Activated gamma-delta T cell treated with Interleukin-2 at 50 U/mL for 16 hours (primary cell): ENCODE data around the gene LIN7B.

Experiments
- DNase-seq: peaks from one replicate; pipeline ENCODE4 v3.0.0-alpha.2; 2020

The LIN7B gene

DNA sequence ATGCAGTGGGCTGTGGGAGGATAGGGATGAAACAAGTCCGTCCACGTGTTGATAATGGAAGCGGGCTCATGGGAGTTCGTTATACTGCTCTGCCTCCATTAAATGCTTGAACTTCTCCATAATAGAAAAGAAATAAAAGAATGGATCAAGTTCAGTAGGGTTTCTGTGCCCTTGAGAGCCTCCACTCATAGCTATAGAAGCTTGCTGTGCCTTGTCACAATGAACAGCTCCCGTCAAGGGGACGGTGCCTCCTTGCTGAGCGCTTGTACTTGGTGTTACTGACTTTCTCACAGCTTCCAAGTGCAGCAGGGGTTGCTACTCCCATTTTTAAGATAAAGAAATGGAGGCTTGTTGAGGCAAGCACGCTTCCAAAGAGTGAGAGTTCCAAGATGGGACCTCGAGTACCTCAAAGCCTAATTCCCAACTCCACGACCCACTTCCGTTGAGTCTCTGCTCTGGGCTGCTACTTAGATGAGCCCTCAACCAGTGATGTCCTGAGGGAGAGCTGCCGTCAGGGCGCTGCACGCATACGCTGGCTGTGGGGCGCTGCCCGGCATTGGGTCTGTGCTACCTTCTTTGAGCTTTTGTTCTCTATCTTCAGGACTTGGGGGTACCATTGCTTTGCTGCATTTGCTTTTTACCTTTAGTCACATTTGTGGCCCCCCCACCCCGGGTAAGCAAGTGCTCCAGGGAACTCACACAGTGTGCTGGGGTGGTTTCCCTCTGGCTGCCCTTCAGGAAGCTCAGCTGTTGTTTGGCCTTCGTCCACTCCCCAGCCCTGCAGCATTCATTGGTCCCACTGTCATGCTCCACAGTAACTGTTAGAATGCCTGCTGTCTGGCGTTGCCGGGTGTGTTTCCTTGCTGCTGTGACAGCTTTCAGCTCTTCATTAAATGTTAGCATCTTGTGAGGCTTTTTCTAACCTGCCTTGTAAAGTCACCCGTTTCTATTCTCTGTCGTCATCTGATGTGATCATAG, 19.4 kb upstream of the LIN7B start:
- DNase-seq = no peak

DNA sequence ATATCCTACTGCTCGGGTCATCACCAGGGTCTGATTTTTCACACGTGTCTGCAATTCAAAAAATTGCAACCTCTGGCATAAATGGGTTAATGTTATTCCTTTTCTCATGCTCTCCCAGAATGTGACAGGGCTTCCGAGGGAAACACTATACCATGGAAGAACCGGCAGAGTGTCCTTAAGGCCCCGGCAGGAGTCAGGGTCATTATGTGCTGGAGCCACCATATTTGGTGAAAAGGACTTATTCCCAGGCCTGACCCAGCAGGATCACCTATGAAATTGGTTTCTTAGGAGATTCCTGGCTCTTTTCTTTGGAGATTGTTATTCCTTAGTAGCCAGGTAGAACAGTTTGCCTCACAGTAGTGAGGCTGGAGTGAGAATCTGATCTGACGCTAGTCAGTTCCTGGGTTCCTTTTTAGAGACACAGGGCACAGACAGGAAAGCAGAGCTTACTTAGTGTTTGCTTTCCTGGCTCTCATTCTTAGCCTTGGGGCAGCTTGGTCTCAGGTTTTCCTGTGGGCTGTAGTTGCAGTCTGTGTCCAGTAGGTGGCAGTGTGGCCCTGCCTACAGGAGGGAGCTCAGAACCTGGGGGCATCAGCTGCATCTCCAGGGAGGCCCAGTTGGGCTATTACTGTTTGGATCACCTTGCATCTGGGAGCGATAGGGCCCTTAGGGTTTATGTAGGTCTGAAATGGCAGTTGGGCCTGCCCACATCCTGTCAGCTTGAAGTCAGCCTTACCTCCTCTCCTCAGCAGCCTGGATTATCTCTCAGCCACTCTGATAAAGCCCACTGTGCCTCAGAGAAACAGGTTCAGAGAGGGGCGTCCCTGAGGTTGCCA, 16.5 kb upstream of the LIN7B start:
- DNase-seq = peak; percentile 70

DNA sequence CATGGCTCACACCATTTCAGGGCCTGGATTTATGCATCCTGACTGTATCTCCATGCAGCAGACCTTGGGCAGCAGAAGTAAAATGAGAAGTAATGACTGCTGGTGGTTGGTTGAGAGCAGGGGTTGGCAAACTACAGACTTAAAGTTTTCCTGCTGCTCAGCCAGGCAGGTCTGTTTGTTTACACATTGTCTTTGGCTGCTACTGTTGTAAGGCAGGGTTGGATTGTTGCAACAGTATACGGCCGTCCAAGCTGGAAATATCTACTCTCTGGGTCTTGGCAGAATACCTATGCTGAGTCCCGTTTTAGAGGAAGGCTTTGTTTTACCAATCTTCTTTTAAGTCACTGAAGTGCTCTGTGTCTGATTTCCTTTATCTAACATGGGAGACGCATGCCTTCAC, 15.4 kb upstream of the LIN7B start:
- DNase-seq = no peak

DNA sequence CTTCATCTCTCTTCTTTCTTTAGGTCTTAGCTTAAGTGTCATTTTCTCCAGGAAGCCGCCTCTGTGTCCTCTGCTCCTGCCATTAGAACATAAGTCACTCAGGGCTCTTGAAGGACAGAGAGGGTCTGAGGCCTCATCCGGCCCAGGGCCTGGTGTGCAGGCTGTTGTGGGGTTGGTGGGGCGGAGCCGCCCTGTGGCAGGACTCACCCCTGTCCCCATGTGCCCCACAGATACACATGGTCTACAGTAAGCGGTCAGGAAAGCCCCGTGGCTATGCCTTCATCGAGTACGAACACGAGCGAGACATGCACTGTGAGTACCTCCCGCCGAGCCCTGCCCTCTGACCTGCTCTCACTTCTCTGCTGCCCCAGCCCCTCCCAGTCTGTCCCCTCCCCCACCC, 13.0 kb upstream of the LIN7B start:
- DNase-seq = no peak

DNA sequence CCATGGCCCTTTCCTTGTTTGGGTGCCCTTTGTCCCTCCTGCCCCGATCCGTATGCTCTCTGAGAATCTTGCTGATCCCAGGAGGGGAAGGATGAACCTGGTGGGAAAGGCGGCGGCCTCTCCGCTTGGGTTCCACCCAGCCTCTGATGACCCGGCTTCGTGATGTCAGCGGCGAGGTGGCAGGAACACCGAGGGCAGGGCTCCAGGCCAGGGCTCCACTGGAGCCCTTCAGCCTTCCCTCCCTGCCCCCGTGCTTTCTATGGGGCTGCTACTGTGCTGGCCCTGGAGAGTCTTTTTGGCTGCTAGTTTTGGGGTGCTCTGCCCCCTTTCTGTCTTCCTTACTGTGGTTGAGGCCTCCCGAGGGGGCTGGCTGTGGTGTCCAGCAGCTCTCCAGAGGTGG, 11.9 kb upstream of the LIN7B start:
- DNase-seq = no peak

DNA sequence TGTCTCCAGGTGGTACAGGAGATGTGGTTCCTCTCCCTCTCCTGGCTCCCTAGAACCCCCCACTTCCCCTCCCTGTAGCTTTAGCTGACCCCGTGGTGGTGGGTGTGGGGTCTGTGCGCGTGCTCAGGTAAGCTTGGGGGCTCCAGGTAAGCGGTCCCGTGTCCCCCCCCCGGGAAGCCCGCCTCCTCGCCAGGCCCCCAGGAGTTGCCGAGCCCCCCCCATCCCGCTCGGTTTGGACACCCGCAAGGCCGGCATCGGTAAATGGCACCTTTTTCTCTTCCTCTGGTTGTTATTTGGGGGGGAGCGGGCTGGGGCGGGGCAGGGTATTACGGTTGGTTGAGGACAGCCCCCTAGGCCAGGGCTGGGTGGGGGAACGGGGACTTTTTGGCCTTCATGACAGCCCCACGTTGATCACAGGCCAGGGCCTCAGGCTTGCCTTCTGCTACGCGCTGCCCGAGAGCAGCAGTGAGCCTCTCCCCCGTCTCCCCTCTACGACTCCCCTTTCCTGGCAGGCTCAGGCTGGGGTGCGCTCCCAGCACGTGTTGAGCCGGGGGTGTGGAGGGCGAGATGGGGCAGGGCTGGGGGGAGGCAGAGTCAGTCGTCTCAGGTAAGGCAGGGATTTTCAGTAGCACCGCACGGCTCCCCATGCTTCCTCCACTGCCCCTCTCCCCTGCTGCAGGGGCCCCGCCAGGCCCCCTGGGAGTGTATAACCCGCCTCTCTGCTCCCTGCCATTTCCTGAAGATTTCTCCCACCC, 10.7 kb upstream of the LIN7B start:
- DNase-seq = no peak

DNA sequence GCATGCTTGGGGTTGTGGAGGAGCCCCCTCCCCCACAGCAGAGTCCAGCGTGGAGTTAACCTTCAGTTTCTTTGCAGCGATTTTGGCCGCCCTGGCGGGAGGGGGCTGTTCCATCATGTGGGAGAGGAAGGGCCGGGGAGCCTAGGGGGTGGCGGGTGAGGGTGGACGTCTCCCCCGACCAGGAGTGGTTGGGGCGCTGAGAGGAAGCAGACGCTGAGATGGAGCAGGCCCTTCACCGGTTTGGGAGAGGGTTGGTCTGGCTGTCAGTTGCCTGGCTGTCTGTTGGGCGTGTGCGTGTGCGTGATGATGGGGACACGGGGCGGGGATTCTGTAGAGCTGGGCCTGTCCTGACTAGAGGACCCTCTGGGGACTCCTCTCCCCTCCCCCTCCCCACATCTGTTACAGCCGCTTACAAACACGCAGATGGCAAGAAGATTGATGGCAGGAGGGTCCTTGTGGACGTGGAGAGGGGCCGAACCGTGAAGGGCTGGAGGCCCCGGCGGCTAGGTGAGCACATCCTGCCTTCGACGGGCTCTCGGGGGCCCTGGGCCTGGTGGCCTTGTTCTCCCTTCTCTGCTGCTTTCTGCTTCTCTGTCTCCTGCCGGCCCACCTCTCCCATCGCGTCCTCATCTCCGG, 9.8 kb upstream of the LIN7B start:
- no peak for DNase-seq

DNA sequence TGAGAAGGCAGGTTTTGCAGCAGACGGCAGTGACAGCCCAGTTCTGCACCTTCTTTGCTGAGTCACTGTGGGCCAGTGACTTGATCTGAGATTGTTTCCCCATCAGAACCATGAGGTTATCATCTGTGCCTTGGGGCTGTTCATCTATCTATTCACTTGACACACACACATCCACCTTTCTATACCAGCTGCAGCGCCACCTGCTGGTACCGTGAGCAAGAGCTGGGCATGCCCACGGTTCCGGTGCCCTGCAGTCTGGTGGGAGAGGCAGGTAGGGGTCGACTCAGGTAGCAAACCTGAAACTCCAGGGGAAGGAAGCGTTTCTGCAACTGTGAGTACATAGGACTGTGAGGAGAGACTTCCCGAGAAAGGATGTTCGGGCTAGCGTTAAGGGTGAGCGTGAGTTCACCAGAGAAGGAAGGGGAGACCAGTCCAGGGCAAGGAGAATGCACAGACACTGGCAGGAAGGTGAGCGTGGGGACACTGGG, 7.5 kb upstream of the LIN7B start:
- peak; percentile 68 for DNase-seq

DNA sequence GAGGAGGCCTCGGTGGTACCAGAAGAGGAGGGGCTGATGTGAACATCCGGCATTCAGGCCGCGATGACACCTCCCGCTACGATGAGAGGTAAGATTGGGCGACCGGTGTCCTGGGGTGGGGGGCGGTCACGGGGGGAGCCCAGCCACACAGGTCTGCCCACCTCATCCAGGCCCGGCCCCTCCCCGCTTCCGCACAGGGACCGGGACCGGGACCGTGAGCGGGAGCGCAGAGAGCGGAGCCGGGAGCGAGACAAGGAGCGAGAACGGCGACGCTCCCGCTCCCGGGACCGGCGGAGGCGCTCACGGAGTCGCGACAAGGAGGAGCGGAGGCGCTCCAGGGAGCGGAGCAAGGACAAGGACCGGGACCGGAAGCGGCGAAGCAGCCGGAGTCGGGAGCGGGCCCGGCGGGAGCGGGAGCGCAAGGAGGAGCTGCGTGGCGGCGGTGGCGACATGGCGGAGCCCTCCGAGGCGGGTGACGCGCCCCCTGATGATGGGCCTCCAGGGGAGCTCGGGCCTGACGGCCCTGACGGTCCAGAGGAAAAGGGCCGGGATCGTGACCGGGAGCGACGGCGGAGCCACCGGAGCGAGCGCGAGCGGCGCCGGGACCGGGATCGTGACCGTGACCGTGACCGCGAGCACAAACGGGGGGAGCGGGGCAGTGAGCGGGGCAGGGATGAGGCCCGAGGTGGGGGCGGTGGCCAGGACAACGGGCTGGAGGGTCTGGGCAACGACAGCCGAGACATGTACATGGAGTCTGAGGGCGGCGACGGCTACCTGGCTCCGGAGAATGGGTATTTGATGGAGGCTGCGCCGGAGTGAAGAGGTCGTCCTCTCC, 6.3 kb upstream of the LIN7B start:
- DNase-seq = no peak

DNA sequence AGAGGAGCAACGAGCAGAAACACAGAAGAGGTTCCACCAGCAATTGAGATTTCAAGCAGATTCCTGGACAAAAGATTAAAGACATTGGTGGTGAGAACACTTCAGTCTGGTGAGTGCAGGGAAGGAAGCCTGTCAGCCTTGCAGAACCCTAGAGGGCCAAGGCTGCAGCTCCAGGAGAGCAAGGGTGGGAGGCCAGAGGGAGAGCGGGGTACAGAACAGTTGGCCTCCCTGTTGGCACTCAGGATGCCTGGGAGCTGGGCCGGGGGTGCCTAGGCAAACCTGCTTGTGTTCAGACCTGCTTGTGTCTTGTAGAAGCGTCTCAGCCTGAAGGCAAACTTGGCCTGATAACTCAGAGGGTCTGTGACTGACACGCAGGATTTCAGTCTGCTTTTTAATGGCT, 5.1 kb upstream of the LIN7B start:
- no peak for DNase-seq

DNA sequence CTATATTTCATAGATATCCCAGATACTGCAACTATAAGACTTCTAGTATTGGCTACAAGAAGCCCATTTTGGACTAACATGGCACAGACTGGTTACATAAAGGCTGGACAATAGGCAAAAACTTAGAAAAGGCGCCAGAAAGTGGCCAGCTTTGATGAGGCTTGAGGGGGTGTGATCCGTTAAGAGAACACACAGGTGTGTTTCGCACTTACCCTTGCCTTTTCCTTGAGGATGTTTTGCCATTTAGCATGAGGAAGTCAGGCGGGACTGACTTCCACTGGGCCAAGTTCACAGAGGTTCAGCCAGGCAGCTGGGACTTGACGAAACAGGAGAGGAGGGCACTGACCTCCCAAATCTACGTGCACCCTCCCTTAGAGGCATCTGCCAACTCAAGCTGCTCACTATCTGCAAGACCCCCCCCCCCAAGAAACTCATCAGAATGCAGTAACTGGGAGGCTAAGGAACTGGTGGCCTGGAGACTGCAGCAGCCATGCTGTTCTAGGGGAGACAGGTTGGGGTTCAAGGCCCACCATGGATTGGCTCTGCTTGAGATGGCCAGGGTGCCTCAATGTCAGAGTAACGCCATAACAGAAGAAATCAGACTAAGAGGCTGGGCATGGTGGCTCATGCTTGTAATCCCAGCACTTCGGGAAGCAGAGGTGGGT, 4.5 kb upstream of the LIN7B start:
- DNase-seq = no peak

DNA sequence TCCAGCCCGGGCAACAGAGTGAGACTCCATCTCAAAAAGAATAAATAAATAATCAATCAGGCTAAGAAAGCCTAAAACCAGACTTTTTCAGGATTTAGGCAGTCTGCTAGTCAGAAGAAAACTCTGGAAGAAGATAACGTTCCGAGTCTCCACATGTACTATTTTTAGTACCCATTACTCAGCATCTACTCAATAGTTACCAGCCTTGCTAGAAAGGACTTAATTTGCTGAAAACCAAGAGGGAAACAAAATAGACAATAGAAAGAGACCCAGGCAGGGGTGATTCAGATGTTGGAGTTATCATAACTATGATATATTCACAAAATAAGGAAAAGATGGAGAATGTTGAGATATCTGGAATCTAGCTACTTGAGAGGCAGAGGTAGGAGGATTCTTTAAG, 3.6 kb upstream of the LIN7B start:
- no peak for DNase-seq

DNA sequence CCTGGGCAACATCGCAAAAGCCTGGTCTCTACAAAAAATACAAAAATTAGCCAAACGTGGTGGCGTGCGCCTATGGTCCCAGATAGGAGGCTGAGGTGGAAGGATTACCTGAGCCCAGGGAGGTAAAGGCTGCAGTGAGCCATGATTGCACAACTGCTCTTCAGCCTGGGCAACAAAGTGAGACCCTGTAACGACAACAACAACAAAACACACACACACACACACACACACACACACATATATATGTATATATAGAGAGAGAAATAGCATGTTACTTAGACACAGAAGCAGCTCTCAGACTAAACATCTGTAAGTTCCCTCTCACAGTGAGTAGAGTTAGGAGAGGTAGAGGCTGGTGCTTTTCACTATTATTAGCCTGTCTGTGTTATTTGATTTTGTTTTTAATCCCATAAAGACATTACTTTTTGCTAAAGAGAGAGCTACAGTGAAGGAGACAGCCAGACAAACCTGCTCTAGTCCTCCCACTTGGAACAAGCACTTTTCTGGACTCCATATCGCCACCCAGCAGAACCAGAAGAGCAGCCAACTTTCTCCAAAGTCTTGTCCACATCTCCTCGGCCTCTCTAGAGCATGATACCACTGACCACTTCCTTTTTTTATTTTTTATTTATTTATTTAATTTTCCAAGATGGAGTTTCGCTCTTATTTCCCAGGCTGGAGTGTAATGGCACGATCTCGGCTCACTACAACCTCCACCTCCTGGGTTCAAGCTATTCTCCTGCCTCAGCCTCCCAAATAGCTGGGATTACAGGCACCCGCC, 2.8 kb upstream of the LIN7B start:
- DNase-seq = no peak

DNA sequence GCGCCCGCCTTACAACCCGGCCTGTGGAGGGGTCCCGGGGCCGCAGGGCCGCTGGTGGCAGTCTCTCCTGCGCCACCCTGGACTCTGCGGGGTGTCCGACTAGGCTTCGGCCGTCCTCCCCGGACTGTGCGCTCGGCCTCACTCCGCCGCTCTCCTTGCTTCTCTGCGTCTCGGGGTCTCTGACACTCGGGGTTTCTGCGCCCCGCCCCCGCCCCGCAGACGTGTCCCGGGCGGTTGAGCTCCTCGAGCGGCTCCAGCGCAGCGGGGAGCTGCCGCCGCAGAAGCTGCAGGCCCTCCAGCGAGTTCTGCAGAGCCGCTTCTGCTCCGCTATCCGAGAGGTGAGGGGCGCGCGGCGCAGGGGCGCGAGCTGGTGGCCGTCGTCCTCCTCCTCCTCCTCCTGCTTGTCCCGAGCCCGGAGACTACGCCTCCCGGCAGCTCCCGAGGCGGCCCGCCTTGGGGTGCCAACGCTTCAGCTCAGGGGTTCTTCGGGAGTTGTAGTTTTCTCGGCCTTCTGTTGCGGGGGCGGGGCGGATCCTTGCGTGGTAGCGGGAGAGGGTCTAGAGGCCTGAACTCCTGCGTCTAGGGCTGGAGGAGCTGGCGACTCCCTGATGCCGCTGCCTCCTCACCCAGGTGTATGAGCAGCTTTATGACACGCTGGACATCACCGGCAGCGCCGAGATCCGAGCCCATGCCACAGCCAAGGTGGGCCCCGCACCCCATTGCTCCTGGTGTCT, 627 bp downstream of the LIN7B start:
- peak; percentile 35 for DNase-seq

DNA sequence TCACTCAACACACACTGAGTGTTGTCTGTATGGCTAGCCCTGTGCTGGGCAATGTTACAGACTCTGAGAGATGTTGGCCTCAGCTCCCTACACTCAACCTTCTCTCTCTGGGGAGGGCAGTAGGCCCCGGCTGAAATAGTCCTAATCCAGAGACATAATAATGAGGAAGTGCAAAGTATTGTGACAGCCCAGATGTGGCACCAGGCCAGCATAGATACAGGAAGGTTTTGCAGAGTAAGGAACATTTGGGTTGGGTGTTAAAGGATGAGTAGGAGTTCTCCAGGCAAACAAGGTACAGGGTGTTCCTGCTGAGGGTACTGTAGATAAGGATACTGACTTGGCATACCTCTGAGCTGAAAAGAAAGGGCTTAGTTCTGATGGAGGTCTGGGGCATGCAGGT, 2.4 kb downstream of the LIN7B start:
- DNase-seq = no peak

DNA sequence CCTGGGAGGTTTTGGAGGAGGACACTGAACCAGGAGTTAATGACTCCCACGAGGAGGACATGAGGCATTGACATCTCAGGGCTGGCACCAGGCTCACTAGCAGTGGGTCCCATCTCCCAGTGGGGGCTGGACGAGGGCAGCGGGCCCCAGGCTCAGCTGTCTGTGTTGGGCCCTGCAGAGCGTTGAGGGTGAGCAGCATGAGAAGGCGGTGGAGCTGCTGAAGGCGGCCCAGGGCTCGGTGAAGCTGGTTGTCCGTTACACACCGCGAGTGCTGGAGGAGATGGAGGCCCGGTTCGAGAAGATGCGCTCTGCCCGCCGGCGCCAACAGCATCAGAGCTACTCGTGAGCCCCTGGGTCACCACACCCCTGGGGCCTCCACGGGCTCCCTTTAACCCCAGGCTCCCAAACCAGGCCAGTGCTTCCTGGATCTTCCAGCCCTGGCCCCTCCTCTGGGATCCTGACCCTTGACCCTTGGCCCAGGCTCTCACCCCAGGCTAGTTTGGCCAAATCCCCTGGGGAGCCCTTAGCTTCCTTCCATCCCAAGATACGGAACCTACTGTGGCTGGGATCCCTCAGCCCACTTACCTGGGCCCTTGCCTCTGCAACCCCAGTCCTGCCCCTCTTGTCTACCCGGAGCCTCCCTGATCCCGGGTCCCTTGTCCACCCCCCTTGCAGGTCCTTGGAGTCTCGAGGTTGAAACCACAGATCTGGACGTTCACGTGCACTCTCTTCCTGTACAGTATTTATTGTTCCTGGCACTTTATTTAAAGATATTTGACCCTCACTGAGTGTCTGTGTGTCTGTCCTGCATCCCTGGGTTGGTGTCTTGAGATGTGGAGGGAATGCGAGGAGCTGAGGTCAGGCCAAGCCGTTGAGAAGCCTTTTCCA, 3.8 kb downstream of the LIN7B start:
- no peak for DNase-seq

DNA sequence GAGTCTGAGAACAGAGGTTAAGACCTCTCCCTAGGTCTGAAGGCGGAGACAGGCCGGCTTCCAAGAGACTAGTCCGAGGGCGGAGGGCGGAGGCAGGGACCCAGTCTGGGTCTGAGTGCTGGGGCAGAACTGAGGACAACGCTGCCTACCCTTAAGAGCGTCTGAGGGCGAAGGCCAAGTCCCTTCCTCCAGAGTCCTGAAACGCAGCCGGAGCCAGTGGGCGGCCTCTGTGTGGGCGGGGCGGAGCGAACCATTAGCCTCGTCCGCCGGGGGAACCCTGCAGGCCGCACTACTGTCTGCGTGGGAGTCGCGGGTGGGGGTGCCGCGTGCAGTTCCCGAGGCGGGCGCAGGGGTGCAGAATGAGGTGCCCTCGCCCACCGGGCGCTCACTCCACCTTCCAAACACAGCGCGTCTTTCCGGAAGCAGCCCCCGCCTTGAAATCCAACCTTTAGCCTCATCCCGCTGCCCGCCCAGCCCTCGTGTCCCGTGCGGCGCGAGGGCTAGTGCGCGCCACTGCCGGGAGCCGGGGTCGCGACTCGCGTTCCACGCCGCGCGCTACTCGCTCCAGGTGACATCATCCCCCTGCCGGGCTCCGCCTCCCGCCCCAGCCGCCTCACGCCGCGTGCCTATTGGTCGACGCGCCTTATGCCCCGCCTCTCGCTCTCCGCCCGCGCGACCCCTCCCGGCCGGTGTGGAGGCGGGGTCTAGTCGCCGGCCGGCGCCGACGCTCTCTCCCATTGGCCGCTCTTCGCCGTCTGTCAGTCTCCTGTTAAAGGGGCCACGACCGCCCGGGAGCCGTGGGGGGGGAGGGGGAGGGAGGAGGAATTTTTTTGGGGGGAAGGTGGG, 4.6 kb downstream of the LIN7B start, which contains the start of gene C19orf73:
C19orf73 (minus strand) TSS at position 579 of the 846 bp plus-strand sequence; CDS start at position 458, 121 bp downstream.
- DNase-seq = peak; percentile 94
